ENCODE results near the gene VPS8.

VPS8 gene

GRCh38 chr3:184785890-184786279 lies 26.1 kb upstream of the VPS8 start:
- Histone ChIP-seq H4K20me1 (ENCODE audit: insufficient read depth, low read length) (no peaks in the 10 kb centered on the region), H2AFZ (ENCODE audit: low read length) (no peak overlapping the region), H3K36me3 (ENCODE audit: insufficient read depth, low read length) (no peaks in the 10 kb centered on the region), H3K79me2 (ENCODE audit: insufficient read depth, low read length) (no peaks in the 10 kb centered on the region), H3K9ac (ENCODE audit: low read length) (no peak overlapping the region), H3K9me3 (ENCODE audit: low read length) (no peaks in the 10 kb centered on the region), H3K4me3 (ENCODE audit: low read depth, low read length, poor library complexity, severe bottlenecking) (no peak overlapping the region), H3K27me3 (ENCODE audit: insufficient read depth, low read length) (no peaks in the 10 kb centered on the region), H3K4me2 (ENCODE audit: low read length) (no peak overlapping the region), H3K9me2 (ENCODE audit: low read depth, low read length) (no peaks in the 10 kb centered on the region), H3K27ac (ENCODE audit: low read depth, low read length, poor library complexity, severe bottlenecking) (no peak overlapping the region), H3K4me1 (ENCODE audit: insufficient read depth, low read length, severe bottlenecking) (peaks cover 19% of the 10 kb centered on the region), H3F3A (ENCODE audit: insufficient read depth, low read length) (no peaks in the 10 kb centered on the region)
- TF ChIP-seq CTCF (IDR thresholded peaks at IDR 0.05; ENCODE audit: low read length) (no peak), EZH2 (IDR thresholded peaks at IDR 0.05; ENCODE audit: borderline replicate concordance, low read length) (no peak)

- H2AFZ ChIP-seq (ENCODE audit: low read length), result no peak overlapping the region
- no peaks in the 10 kb centered on the region for H3K27me3 ChIP-seq (ENCODE audit: insufficient read depth, low read length)
- no peaks in the 10 kb centered on the region for H4K20me1 ChIP-seq (ENCODE audit: insufficient read depth, low read length)
- no peaks in the 10 kb centered on the region for H3F3A ChIP-seq (ENCODE audit: insufficient read depth, low read length)
- no peak overlapping the region for H3K27ac ChIP-seq (ENCODE audit: low read depth, low read length, poor library complexity, severe bottlenecking)
- no peaks in the 10 kb centered on the region for H3K36me3 ChIP-seq (ENCODE audit: insufficient read depth, low read length)
- no peaks in the 10 kb centered on the region for H3K9me2 ChIP-seq (ENCODE audit: low read depth, low read length)
- peaks cover 19% of the 10 kb centered on the region for H3K4me1 ChIP-seq (ENCODE audit: insufficient read depth, low read length, severe bottlenecking)
- no peak overlapping the region for H3K4me2 ChIP-seq (ENCODE audit: low read length)
- H3K9ac ChIP-seq (ENCODE audit: low read length), result no peak overlapping the region
- TF ChIP-seq EZH2 (IDR thresholded peaks at IDR 0.05; ENCODE audit: borderline replicate concordance, low read length) (no peak), CTCF (IDR thresholded peaks at IDR 0.05; ENCODE audit: low read length) (no peak)
- no peaks in the 10 kb centered on the region for H3K79me2 ChIP-seq (ENCODE audit: insufficient read depth, low read length)
- H3K4me3 ChIP-seq (ENCODE audit: low read depth, low read length, poor library complexity, severe bottlenecking), result no peak overlapping the region
- no peaks in the 10 kb centered on the region for H3K9me3 ChIP-seq (ENCODE audit: low read length)
These were observed 25.6 kb upstream of the VPS8 start for GRCh38 chr3:184786280-184786941.

- H3K9me2 ChIP-seq (ENCODE audit: low read depth, low read length), result no peaks in the 10 kb centered on the region
- no peak overlapping the region for H3K4me3 ChIP-seq (ENCODE audit: low read depth, low read length, poor library complexity, severe bottlenecking)
- H3K9ac ChIP-seq (ENCODE audit: low read length), result no peak overlapping the region
- no peaks in the 10 kb centered on the region for H3K9me3 ChIP-seq (ENCODE audit: low read length)
- H3K4me2 ChIP-seq (ENCODE audit: low read length), result no peak overlapping the region
- no peak overlapping the region for H3K27ac ChIP-seq (ENCODE audit: low read depth, low read length, poor library complexity, severe bottlenecking)
- TF ChIP-seq EZH2 (IDR thresholded peaks at IDR 0.05; ENCODE audit: borderline replicate concordance, low read length), result no peak
- no peak for TF ChIP-seq CTCF (IDR thresholded peaks at IDR 0.05; ENCODE audit: low read length)
- H3F3A ChIP-seq (ENCODE audit: insufficient read depth, low read length), result no peaks in the 10 kb centered on the region
- no peaks in the 10 kb centered on the region for H3K79me2 ChIP-seq (ENCODE audit: insufficient read depth, low read length)
- H3K4me1 ChIP-seq (ENCODE audit: insufficient read depth, low read length, severe bottlenecking), result peaks cover 19% of the 10 kb centered on the region
- H2AFZ ChIP-seq (ENCODE audit: low read length), result no peak overlapping the region
- no peaks in the 10 kb centered on the region for H3K27me3 ChIP-seq (ENCODE audit: insufficient read depth, low read length)
- no peaks in the 10 kb centered on the region for H4K20me1 ChIP-seq (ENCODE audit: insufficient read depth, low read length)
- no peaks in the 10 kb centered on the region for H3K36me3 ChIP-seq (ENCODE audit: insufficient read depth, low read length)
These were observed 23.2 kb upstream of the VPS8 start for GRCh38 chr3:184788751-184789150.

Measured in OCI-LY1 (cell line).